ENCODE measurements around the gene ACTA2.
A peak's percentile ranks its signal among the peaks of the same experiment; 100 is the strongest.

Gene ACTA2

DNA sequence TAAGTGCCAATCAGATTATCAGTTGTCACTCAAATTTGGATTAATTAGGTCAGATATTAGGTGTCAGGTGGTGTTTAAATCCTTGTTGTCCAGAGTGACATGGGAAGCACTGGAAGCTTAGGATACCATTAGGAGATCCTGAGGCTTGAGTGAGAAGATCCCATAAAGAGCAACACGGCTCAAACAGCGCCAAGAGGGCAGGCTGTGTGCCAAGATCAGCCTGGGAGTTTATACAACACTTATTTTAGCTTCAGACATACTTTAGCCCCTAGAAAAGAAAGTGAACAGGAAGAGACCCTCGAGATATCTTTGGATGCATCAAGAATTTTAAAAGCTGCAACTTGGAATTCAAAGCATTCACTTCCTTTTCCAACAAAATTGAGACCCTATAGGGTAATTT lies 14.2 kb upstream of the ACTA2 start:
- no peaks in the 10 kb centered on the region for H3K27me3 ChIP-seq
- peaks cover 9 to 29% (median 15%) of the 10 kb centered on the region in 10 experiments for H3K4me1 ChIP-seq
- no peak overlapping the region for H3K4me2 ChIP-seq
- no peak overlapping the region for H3K4me3 ChIP-seq
- TF ChIP-seq Cebpa-rat (IDR thresholded peaks at IDR 0.05), result no peak
- no peak overlapping the region for H3K9ac ChIP-seq
- H3K36me3 ChIP-seq, result no peaks in the 10 kb centered on the region
- H3K9me3 ChIP-seq (replicated peaks in 1 of 11), result no peaks in the 10 kb centered on the region
- peaks cover 0 to 29% (median 0%) of the 10 kb centered on the region in 11 experiments; a peak in 2 of 22 replicates for H4K20me1 ChIP-seq
- H3K27ac ChIP-seq, result no peak overlapping the region

DNA sequence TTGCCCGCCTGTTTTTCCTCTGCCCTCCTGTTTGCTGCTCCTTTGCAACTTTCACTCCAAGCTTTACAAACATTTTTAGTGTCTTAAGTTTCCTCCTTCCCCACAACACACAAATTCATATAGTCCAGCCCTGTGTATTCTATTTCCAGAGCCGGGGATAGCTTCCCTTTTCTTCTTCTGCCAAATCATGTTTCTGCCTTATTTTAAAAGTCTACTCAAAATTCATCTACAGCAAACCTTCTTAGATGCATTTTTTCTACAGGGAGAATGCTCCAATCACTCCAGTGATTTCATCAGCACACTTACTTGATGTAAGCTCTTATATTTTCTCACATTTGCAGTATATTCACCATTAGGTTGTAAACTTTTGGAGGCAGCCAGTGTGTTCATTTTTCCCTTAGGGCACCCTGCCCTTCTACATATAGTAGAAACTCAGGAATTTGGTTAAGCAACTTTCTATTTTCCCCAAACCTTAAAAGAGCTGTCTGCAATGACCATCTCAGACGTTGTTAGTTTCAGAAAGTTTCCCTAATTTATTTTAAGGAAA lies 12.4 kb upstream of the ACTA2 start:
- H3K4me2 ChIP-seq, result peak overlapping the region in 3 of 11 experiments; percentile 30 to 71 (median 50); a peak in 6 of 22 replicates
- no peak overlapping the region for H3K9ac ChIP-seq
- no peak overlapping the region for H3K4me3 ChIP-seq
- peaks cover 0 to 36% (median 0%) of the 10 kb centered on the region in 11 experiments; a peak in 2 of 22 replicates for H4K20me1 ChIP-seq
- TF ChIP-seq Cebpa-rat (IDR thresholded peaks at IDR 0.05), result no peak
- no peaks in the 10 kb centered on the region for H3K27me3 ChIP-seq
- H3K27ac ChIP-seq, result no peak overlapping the region
- peaks cover 15 to 29% (median 20%) of the 10 kb centered on the region in 10 experiments for H3K4me1 ChIP-seq
- peaks cover 0 to 6% (median 0%) of the 10 kb centered on the region in 11 experiments; a peak in 1 of 22 replicates for H3K36me3 ChIP-seq
- peaks cover 0 to 5% (median 0%) of the 10 kb centered on the region in 11 experiments; a peak in 1 of 22 replicates for H3K9me3 ChIP-seq (replicated peaks in 1 of 11)

DNA sequence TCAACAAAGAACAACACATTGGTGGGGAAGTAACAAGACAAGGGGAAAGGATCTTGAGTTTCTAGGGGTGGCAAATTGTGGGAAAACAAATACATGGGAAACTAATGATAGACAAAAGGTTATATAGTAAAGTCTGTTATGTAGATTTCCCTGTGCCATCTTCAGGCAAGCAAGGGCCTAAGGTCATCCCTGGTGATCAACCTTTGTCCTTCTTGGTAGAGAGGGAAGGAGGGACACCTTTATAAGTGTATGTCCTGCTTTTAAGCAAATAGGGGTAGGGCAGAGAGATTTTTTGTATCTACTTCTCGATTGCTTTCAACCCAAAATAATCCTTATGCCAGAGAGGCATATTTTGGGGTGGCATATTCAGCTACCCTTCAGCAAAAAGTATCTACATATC lies 11.8 kb upstream of the ACTA2 start:
- Histone ChIP-seq H3K27ac (no peak overlapping the region), H3K4me1 (peaks cover 15 to 29% (median 20%) of the 10 kb centered on the region in 10 experiments), H3K4me2 (peak overlapping the region in 3 of 11 experiments; percentile 30 to 71 (median 50); a peak in 6 of 22 replicates), H3K36me3 (peaks cover 0 to 6% (median 0%) of the 10 kb centered on the region in 11 experiments; a peak in 1 of 22 replicates), H3K27me3 (no peaks in the 10 kb centered on the region), H3K4me3 (no peak overlapping the region), H4K20me1 (peaks cover 0 to 36% (median 0%) of the 10 kb centered on the region in 11 experiments; a peak in 2 of 22 replicates), H3K9me3 (replicated peaks in 1 of 11) (peaks cover 0 to 5% (median 0%) of the 10 kb centered on the region in 11 experiments; a peak in 1 of 22 replicates), H3K9ac (no peak overlapping the region)
- TF ChIP-seq Cebpa-rat (IDR thresholded peaks at IDR 0.05), result no peak

DNA sequence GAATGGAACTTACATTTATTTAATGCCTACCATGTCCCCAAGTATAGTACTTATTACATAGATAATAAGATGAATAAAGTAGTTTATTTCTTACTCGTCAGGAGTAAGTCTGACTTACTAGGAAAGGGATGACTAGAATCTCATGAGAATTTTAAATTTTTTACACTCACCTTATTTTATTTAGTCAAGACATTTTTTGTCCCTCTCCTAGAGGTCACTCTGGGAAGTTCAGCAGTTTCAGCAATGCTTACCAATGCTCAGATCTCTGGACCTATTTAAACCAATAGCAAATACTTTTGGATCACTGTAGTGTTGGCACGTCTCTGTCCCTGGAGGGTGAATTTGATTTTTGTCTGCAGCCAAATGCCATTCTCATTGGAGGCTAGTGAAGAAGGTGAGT lies 10.7 kb upstream of the ACTA2 start:
- Histone ChIP-seq H3K4me3 (no peak overlapping the region), H3K27me3 (no peaks in the 10 kb centered on the region), H3K9ac (no peak overlapping the region), H3K36me3 (peaks cover 0 to 6% (median 0%) of the 10 kb centered on the region in 11 experiments; a peak in 1 of 22 replicates), H4K20me1 (peaks cover 0 to 36% (median 0%) of the 10 kb centered on the region in 11 experiments; a peak in 2 of 22 replicates), H3K4me1 (peaks cover 15 to 29% (median 20%) of the 10 kb centered on the region in 10 experiments), H3K27ac (peak overlapping the region in 2 of 11 experiments; percentile 41 to 77; a peak in 3 of 22 replicates), H3K9me3 (replicated peaks in 1 of 11) (peaks cover 0 to 5% (median 0%) of the 10 kb centered on the region in 11 experiments; a peak in 1 of 22 replicates), H3K4me2 (peak overlapping the region in 6 of 11 experiments; percentile 11 to 75 (median 60); a peak in 8 of 22 replicates)
- TF ChIP-seq Cebpa-rat (IDR thresholded peaks at IDR 0.05), result no peak

DNA sequence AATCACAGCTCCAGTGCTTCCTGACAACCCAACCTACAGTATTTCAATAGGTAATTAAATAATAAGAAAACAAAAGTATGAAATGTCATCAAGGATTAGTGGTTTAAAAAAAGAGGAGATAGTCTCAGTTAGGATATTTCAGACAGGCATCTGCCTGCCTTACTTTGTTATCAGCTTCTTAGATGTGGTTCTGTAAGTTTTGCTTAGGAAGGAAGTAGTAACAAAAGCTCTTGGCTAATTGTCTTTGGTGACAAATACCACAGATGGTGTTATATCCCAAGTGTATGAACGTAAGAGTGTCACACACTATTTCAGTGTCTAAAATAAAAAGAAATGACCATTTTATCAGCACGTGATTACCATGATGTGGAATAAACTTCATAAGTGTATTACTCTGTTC lies 9.8 kb upstream of the ACTA2 start:
- no peaks in the 10 kb centered on the region for H3K27me3 ChIP-seq
- peaks cover 0 to 6% (median 0%) of the 10 kb centered on the region in 11 experiments; a peak in 1 of 22 replicates for H3K36me3 ChIP-seq
- H3K4me3 ChIP-seq, result no peak overlapping the region
- H3K27ac ChIP-seq, result peak overlapping the region in 4 of 11 experiments; percentile 41 to 77 (median 58); a peak in 8 of 22 replicates
- peak overlapping the region in 2 of 11 experiments; percentile 2 to 55; a peak in 2 of 22 replicates for H3K9ac ChIP-seq
- peaks cover 15 to 29% (median 20%) of the 10 kb centered on the region in 10 experiments for H3K4me1 ChIP-seq
- peaks cover 0 to 32% (median 0%) of the 10 kb centered on the region in 11 experiments; a peak in 2 of 22 replicates for H4K20me1 ChIP-seq
- peaks cover 0 to 5% (median 0%) of the 10 kb centered on the region in 11 experiments; a peak in 1 of 22 replicates for H3K9me3 ChIP-seq (replicated peaks in 1 of 11)
- TF ChIP-seq Cebpa-rat (IDR thresholded peaks at IDR 0.05), result no peak
- H3K4me2 ChIP-seq, result peak overlapping the region in 10 of 11 experiments; percentile 10 to 75 (median 57); a peak in 19 of 22 replicates

DNA sequence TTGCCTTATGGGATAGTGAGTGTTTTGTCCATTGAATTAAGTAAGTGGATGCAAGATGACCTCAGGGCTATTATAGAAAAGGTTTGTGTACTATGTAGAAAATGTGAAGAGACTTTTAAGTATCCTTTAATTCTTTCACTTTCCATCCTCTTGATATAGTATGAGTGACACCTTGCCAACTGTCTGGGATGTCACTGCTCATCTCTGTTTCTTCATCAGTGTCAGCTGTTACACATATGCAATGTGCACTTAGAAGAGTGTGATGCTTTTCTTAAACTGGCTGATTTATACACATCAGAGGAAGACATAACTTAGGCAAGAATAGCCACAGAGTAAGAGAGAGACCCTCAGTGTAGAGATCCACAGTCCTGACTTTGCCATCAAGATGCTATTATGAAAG lies 8.7 kb upstream of the ACTA2 start:
- H3K27me3 ChIP-seq, result no peaks in the 10 kb centered on the region
- H3K36me3 ChIP-seq, result peaks cover 0 to 6% (median 0%) of the 10 kb centered on the region in 11 experiments; a peak in 1 of 22 replicates
- peak overlapping the region in 8 of 11 experiments; percentile 36 to 75 (median 60); a peak in 14 of 22 replicates for H3K4me2 ChIP-seq
- H4K20me1 ChIP-seq, result peaks cover 0 to 28% (median 0%) of the 10 kb centered on the region in 11 experiments; a peak in 2 of 22 replicates
- H3K27ac ChIP-seq, result peak overlapping the region in 3 of 11 experiments; percentile 41 to 77 (median 70); a peak in 5 of 22 replicates
- H3K9ac ChIP-seq, result no peak overlapping the region
- peaks cover 0 to 5% (median 0%) of the 10 kb centered on the region in 11 experiments; a peak in 1 of 22 replicates for H3K9me3 ChIP-seq (replicated peaks in 1 of 11)
- H3K4me1 ChIP-seq, result peaks cover 15 to 29% (median 20%) of the 10 kb centered on the region in 10 experiments
- no peak for TF ChIP-seq Cebpa-rat (IDR thresholded peaks at IDR 0.05)
- H3K4me3 ChIP-seq, result no peak overlapping the region

DNA sequence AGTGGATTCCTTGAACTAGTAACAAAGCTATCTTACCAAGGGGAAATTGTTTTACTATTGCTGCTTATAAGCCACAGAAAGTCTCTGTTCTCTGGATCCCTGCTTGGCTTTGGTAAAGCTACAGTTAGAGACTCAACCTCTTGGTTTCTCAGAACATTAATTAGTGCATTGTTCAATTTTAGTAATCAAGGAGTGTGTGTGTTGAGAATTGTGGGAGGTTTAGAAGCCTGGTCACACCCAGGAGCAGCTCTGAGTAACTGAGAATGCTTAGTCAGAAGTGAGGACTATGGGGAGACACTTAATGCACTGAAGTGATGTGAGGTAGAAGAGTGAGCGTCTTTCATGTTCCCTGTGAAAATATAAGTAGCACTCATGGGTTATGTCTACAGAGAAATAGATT lies 8.2 kb upstream of the ACTA2 start:
- TF ChIP-seq Cebpa-rat (IDR thresholded peaks at IDR 0.05), result no peak
- no peak overlapping the region for H3K9ac ChIP-seq
- peaks cover 0 to 5% (median 0%) of the 10 kb centered on the region in 11 experiments; a peak in 1 of 22 replicates for H3K9me3 ChIP-seq (replicated peaks in 1 of 11)
- H3K27me3 ChIP-seq, result no peaks in the 10 kb centered on the region
- peak overlapping the region in 2 of 11 experiments; percentile 56 to 63; a peak in 1 of 22 replicates for H3K4me2 ChIP-seq
- H4K20me1 ChIP-seq, result peaks cover 0 to 23% (median 0%) of the 10 kb centered on the region in 11 experiments; a peak in 2 of 22 replicates
- peak overlapping the region in 2 of 11 experiments; percentile 3 to 77; a peak in 2 of 22 replicates for H3K27ac ChIP-seq
- H3K4me3 ChIP-seq, result no peak overlapping the region
- H3K4me1 ChIP-seq, result peaks cover 15 to 29% (median 20%) of the 10 kb centered on the region in 10 experiments
- H3K36me3 ChIP-seq, result peaks cover 0 to 6% (median 0%) of the 10 kb centered on the region in 11 experiments; a peak in 1 of 22 replicates

DNA sequence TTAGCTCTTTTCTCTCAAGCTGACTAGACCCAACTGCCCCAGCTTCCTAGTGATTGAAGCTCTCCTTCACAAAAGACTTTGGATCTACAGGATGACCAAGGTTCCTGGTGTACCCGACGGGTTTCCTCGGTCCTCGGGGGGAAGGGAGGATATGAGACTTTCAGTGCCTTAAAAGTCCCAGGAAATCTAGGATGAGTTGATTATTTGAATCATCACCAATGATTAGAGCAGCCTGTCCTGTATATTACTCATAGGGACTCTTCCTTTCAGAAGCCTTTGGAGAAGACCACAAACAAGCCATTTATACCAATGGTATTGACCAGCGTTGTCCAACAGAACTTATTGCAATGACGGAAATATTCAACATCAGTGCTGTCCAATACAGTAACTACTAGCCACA lies 6.1 kb upstream of the ACTA2 start:
- Histone ChIP-seq H3K36me3 (peaks cover 0 to 6% (median 0%) of the 10 kb centered on the region in 11 experiments; a peak in 1 of 22 replicates), H3K9ac (no peak overlapping the region), H3K27ac (no peak overlapping the region), H3K9me3 (replicated peaks in 1 of 11) (peaks cover 0 to 6% (median 0%) of the 10 kb centered on the region in 11 experiments; a peak in 3 of 22 replicates), H4K20me1 (0 out of 22 replicates have a peak, but pooled peaks cover 0 to 7% (median 0%) of the 10 kb centered on the region in 11 experiments), H3K4me2 (no peak overlapping the region), H3K4me1 (peaks cover 0 to 26% (median 17%) of the 10 kb centered on the region in 10 experiments; a peak in 18 of 20 replicates), H3K4me3 (no peak overlapping the region), H3K27me3 (no peaks in the 10 kb centered on the region)
- no peak for TF ChIP-seq Cebpa-rat (IDR thresholded peaks at IDR 0.05)

Data from BLaER1 treated with 17β-estradiol and CSF1 and Interleukin-3, amounts not matched to agents 10 nM and 100 nM (cell line).